HCT116 (cell line): ENCODE data around the gene LRRFIP1. TPM values are rescaled to one million over a fixed set of nuclear protein-coding genes. Genes with fewer than 3 reads are reported as not detected.
"Not testable (repeated sequence)": the region's sequence is repeated elsewhere in the genome, so short reads cannot be mapped to it uniquely, and the experiment has no call there.

Source experiments
- ATAC-seq: fragments of 200-7000 bp; cut with Tn5 transposase; 2 replicates; pipeline ENCODE4 v1.9.1; 2020; ENCODE audit warnings: mild to moderate bottlenecking, moderate library complexity
- BruUV-seq: library from RNA; stranded (reverse); fragments of 400-500 nt; replicated peaks from 2 replicates; lab custom pipeline; 2021; lab: Mats Ljungman, UMichigan
- CTCF ChIA-PET: fragments of 300-600 bp; sonication (Branson Sonifier 250); formaldehyde crosslinking; loops from one replicate; lab custom pipeline; 2021; ENCODE audit warnings: antibody characterized with exemption; lab: Charles Lee
- POLR2A ChIA-PET: fragments of 300-600, 350-600 bp; sonication (Branson Sonifier 250); formaldehyde crosslinking; loops from one replicate; lab custom pipeline; 2021; ENCODE audit warnings: antibody characterized with exemption; lab: Charles Lee
- RAD21 ChIA-PET, 2 experiments: fragments of 300-600 bp; sonication (Branson Sonifier 250); formaldehyde crosslinking; loops; one replicate each; lab custom pipeline; 2023; ENCODE audit warnings: low total read pairs in 2 of 2; ENCODE audit not compliant: uncharacterized antibody in 2 of 2, unreplicated experiment in 2 of 2, low non-redundant PET in 1 of 2; lab: Charles Lee
- DNase-seq: peaks from one replicate; pipeline ENCODE4 v3.0.0-alpha.2; 2010; ENCODE audit warnings: low read depth, low spot score
- H2AFZ ChIP-seq: fragments of 200-600 bp; shearing (Covaris generic), sonication (generic); 2 replicates; pipeline ENCODE4 v1.6.1; 2017; ENCODE audit warnings: low read depth, mixed run types, mixed read lengths, antibody characterized with exemption, low read length; ENCODE audit not compliant: poor library complexity, severe bottlenecking
- H3K27ac ChIP-seq: 2 replicates; pipeline ENCODE4 v1.5.1; 2012; ENCODE audit warnings: low read depth, low read length
- H3K27me3 ChIP-seq: fragments of 200-600 bp; sonication (generic); 2 replicates; pipeline ENCODE4 v1.6.1; 2016; ENCODE audit warnings: mixed run types, low read length, mixed read lengths; ENCODE audit not compliant: insufficient read depth
- H3K36me3 ChIP-seq, 2 experiments: fragments of 200-500 bp in 1 of 2; fragments of 200-600 bp in 1 of 2; sonication (Bioruptor generic) in 1 of 2; sonication (generic) in 1 of 2; 2 replicates each; pipeline versions ENCODE4 v1.5.1 to v1.6.1; 2014 to 2016; ENCODE audit warnings: low read length in 2 of 2, inconsistent platforms in 1 of 2, mixed read lengths in 1 of 2, mixed run types in 1 of 2; ENCODE audit not compliant: insufficient read depth in 2 of 2, control insufficient read depth in 1 of 2
- H3K4me1 ChIP-seq, 2 experiments: fragments of 200-600 bp in 1 of 2; sonication (generic) in 1 of 2; 2 replicates each; pipeline versions ENCODE4 v1.5.1 to v1.6.1; 2012 to 2017; ENCODE audit warnings: low read length in 2 of 2, inconsistent platforms in 1 of 2, mild to moderate bottlenecking in 1 of 2, mixed read lengths in 1 of 2, mixed run types in 1 of 2, moderate library complexity in 1 of 2; ENCODE audit not compliant: insufficient read depth in 2 of 2, control insufficient read depth in 1 of 2
- H3K4me2 ChIP-seq: fragments of 200-600 bp; sonication (generic); 2 replicates; pipeline ENCODE4 v1.6.1; 2017; ENCODE audit warnings: mixed run types, low read length, mixed read lengths
- H3K4me3 ChIP-seq, 2 experiments: fragments of 200-600 bp in 1 of 2; sonication (generic) in 1 of 2; replicated peaks in 1 of 2; 2 replicates each; pipeline ENCODE4 v1.5.1; 2011 to 2016; ENCODE audit warnings: low read length in 2 of 2, control low read depth in 1 of 2, low read depth in 1 of 2, mild to moderate bottlenecking in 1 of 2, mixed read lengths in 1 of 2, mixed run types in 1 of 2
- H3K79me2 ChIP-seq: fragments of 200-600 bp; sonication (generic); 2 replicates; pipeline ENCODE4 v1.6.1; 2017; ENCODE audit warnings: mild to moderate bottlenecking, mixed run types, low read length, moderate library complexity, mixed read lengths; ENCODE audit not compliant: insufficient read depth
- H3K9ac ChIP-seq: fragments of 200-600 bp; sonication (generic); 2 replicates; pipeline ENCODE4 v1.6.1; 2016; ENCODE audit warnings: low read length, mixed read lengths
- H3K9me2 ChIP-seq: fragments of 200-600 bp; sonication (generic), shearing (Covaris generic); 2 replicates; pipeline ENCODE4 v1.6.1; 2017; ENCODE audit warnings: mixed run types, mild to moderate bottlenecking, moderate library complexity; ENCODE audit not compliant: insufficient read depth
- H3K9me3 ChIP-seq, 2 experiments: fragments of 200-500 bp in 1 of 2; fragments of 200-600 bp in 1 of 2; sonication (Bioruptor generic) in 1 of 2; sonication (generic) in 1 of 2; 2 replicates each; pipeline ENCODE4 v1.6.1; 2014 to 2017; ENCODE audit warnings: low read length in 2 of 2, mixed read lengths in 2 of 2, inconsistent platforms in 1 of 2, low read depth in 1 of 2, mild to moderate bottlenecking in 1 of 2, mixed run types in 1 of 2, moderate library complexity in 1 of 2; ENCODE audit not compliant: control insufficient read depth in 1 of 2, insufficient read depth in 1 of 2
- H4K20me1 ChIP-seq: fragments of 200-600 bp; sonication (generic), shearing (Covaris generic); 2 replicates; pipeline ENCODE4 v1.6.1; 2017; ENCODE audit warnings: mixed run types, mild to moderate bottlenecking, moderate library complexity; ENCODE audit not compliant: insufficient read depth
- ELF1 ChIP-seq: IDR thresholded peaks from 2 replicates; pipeline ENCODE4 v1.6.1; 2012; ENCODE audit warnings: low read depth, borderline replicate concordance
- JUND ChIP-seq: IDR thresholded peaks from 2 replicates; pipeline ENCODE4 v1.6.1; 2012
- POLR2AphosphoS5 ChIP-seq: IDR thresholded peaks from 2 replicates; pipeline ENCODE4 v1.6.1; 2011; ENCODE audit warnings: mild to moderate bottlenecking, low read depth, low read length, moderate library complexity
- SP1 ChIP-seq: IDR thresholded peaks from 2 replicates; pipeline ENCODE4 v1.6.1; 2012; ENCODE audit warnings: low read depth
- SRF ChIP-seq: IDR thresholded peaks from 2 replicates; pipeline ENCODE4 v1.6.1; 2012; ENCODE audit warnings: low read depth
- ZFX ChIP-seq: fragments of 450-650 bp; IDR thresholded peaks from 2 replicates; pipeline ENCODE4 v1.6.1; 2017
- intact Hi-C: fragments of 100-400 bp; cut with micrococcal nuclease; formaldehyde crosslinking; loops from 2 replicates; pipeline ENCODE4 v1.10.0; 2022
- total RNA-seq: library from RNA; stranded (reverse); gene quantifications from one replicate; pipeline ENCODE4 v1.2.1, GENCODE V29; 2021; ENCODE audit not compliant: unreplicated experiment
- TF ChIP-seq, protein P1 (sequence below): IDR thresholded peaks from 2 replicates; pipeline ENCODE4 v1.6.1; 2012

The LRRFIP1 gene
- total RNA-seq, 1 experiment from 2014 or later = 76.9 TPM

DNA sequence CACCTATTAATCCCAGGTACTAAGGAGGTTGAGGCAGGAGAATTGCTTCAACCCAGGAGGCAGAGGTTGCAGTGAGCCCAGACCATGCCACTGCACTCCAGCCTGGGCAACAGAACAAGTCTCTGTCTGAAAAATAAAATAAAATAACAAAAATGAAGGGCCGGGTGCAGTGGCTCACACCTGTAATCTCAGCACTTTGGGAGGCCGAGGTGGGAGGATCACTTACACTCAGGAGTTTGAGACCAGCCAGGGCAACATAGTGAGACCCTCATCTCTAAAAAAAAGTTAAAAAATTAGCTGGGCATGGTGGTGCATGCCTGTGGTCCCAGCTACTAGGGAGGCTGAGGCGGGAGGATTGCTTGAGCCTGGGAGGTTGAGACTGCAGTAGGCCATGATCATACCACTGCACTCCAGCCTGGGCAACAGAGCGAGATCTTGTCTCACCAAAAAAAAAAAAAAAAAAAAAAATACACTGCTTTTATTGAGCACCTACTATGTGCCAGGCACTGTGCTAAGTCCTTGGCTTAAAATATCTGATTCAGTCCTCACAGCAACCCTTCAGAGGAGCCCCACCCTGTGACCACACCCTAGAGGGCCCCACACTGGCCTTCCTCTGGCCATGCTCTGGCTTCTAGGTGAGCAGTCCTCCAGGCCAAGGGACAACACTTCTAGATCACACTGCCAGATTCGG lies 31.4 kb upstream of the LRRFIP1 start:
- POLR2A ChIA-PET, H3K9ac ChIP-seq, ATAC-seq, BruUV-seq, H3K79me2 ChIP-seq, H3K9me2 ChIP-seq, H4K20me1 ChIP-seq, H3K9me3 ChIP-seq, H3K27me3 ChIP-seq, H3K27ac ChIP-seq, H3K4me3 ChIP-seq, H2AFZ ChIP-seq, DNase-seq, H3K36me3 ChIP-seq, RAD21 ChIA-PET, intact Hi-C loops: not testable (repeated sequence)
- H3K4me2 ChIP-seq = peak overlapping the region; percentile 28; the same call in 1 of the 2 replicates
- peaks cover 7 to 16% of the 10 kb centered on the region in 2 experiments; a peak in 3 of 4 replicates for H3K4me1 ChIP-seq
- CTCF ChIA-PET = interaction anchor here (1.0 kb wide), 1 partner anchor 24 kb away, joined by 3 read pairs; no protein-coding TSS in a partner anchor

DNA sequence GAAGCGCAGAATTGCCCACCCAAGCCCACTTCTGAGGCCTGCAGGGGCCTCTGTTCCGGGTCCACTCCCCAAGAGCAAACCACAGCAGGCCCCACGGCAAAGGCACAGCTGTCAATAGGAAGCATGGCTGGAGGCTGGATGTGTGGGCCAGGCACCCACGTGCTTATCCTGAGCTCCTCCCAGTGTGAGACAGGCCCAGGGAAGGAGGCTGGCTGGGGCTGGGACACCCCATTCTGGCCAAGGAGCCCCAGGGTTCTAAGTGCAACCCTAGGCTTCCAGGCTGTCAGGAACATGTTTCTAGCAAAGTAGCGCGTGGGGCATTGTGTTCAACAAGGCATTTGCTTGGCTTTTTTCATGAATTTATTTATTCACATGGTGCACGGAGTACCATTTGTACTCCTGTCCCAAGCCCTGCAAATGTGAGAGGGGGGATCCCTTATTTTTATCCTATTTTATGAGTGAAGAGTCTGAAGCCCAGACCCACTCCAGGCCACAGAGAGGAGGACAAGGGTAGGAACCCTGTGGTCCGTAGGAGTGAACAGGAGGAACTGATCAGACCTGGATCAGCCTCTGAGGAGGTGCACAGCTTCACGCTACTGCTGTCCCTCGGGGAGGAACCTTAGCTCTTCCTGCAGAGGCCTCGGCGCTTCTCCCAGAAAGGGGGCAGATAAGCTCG lies 30.7 kb upstream of the LRRFIP1 start:
- Histone ChIP-seq H3K9ac (no peak overlapping the region), H3K9me2 (no peaks in the 10 kb centered on the region)
- POLR2A ChIA-PET = no interaction called here
- intact Hi-C loops = no loop called here
- ATAC-seq = no peak
- TF ChIP-seq POLR2AphosphoS5 (no peak), ZFX (no peak), ELF1 (no peak), JUND (no peak), SP1 (no peak), SRF (no peak)
- TF ChIP-seq, protein P1, sequence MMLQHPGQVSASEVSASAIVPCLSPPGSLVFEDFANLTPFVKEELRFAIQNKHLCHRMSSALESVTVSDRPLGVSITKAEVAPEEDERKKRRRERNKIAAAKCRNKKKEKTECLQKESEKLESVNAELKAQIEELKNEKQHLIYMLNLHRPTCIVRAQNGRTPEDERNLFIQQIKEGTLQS = no peak
- TF ChIP-seq, all 23 proteins: peak for 0
- H3K36me3 ChIP-seq = no peaks in the 10 kb centered on the region
- H3K27ac ChIP-seq = no peak overlapping the region; the same call in 1 of the 2 replicates
- no peak overlapping the region for H3K4me3 ChIP-seq
- BruUV-seq = no TSS peak
- no peaks in the 10 kb centered on the region for H4K20me1 ChIP-seq
- H3K4me1 ChIP-seq = peaks cover 7 to 15% of the 10 kb centered on the region in 2 experiments; a peak in 3 of 4 replicates
- no peaks in the 10 kb centered on the region for H3K27me3 ChIP-seq
- no peak overlapping the region for H2AFZ ChIP-seq
- no peaks in the 10 kb centered on the region for H3K9me3 ChIP-seq
- no peak for DNase-seq
- H3K4me2 ChIP-seq = peak overlapping the region; percentile 28; the same call in 1 of the 2 replicates
- no peaks in the 10 kb centered on the region for H3K79me2 ChIP-seq
- CTCF ChIA-PET = interaction anchor here (1.0 kb wide), 1 partner anchor 25 kb away, joined by 3 read pairs; no protein-coding TSS in a partner anchor
- RAD21 ChIA-PET = no interaction called here
